Sigmoid colon (tissue), 4 donors: ENCODE measurements around the gene ENTPD5.

Source experiments
- CTCF ChIP-seq, 4 experiments: fragments of 450-650 bp in 3 of 4; fragments of 200-600 bp in 1 of 4; IDR thresholded peaks; one replicate each; pipeline ENCODE4 v1.5.1; 2016 to 2019; ENCODE audit warnings: antibody characterized with exemption in 4 of 4, mild to moderate bottlenecking in 3 of 4, moderate library complexity in 2 of 4
- EP300 ChIP-seq, 4 donors: sonication (generic); formaldehyde crosslinking; IDR thresholded peaks; one replicate each; pipeline ENCODE4 v1.6.1; 2017; ENCODE audit warnings: antibody characterized with exemption in 4 of 4
- POLR2A ChIP-seq, 2 donors: fragments of 450-650 bp; IDR thresholded peaks; one replicate each; pipeline ENCODE4 v1.6.1; 2016; ENCODE audit warnings: antibody characterized with exemption in 2 of 2, mild to moderate bottlenecking in 2 of 2, moderate library complexity in 2 of 2
- POLR2AphosphoS5 ChIP-seq, 4 donors: sonication (generic); formaldehyde crosslinking; IDR thresholded peaks; one replicate each; pipeline ENCODE4 v1.6.1; 2017; ENCODE audit warnings: antibody characterized with exemption in 4 of 4

GRCh38 chr14:74064883-74065282 lies 45.8 kb upstream of the ENTPD5 start:
- TF ChIP-seq POLR2A (IDR thresholded peaks at IDR 0.05) = no peak
- no peak for TF ChIP-seq CTCF (IDR thresholded peaks at IDR 0.05)
- no peak for TF ChIP-seq EP300 (IDR thresholded peaks at IDR 0.05)
- no peak for TF ChIP-seq POLR2AphosphoS5 (IDR thresholded peaks at IDR 0.05)
